Ishikawa (cell line): ENCODE data around the gene TANGO6.

Experiments used
- EGR1 ChIP-seq: IDR thresholded peaks from 2 replicates; pipeline ENCODE4 v1.6.1; 2012
- EP300 ChIP-seq: IDR thresholded peaks from 2 replicates; pipeline ENCODE4 v1.6.1; 2012; ENCODE audit warnings: borderline replicate concordance
- NFIC ChIP-seq: IDR thresholded peaks from 2 replicates; pipeline ENCODE4 v1.6.1; 2012
- RAD21 ChIP-seq: IDR thresholded peaks from 2 replicates; pipeline ENCODE4 v1.6.1; 2012; ENCODE audit warnings: low read depth
- USF1 ChIP-seq: IDR thresholded peaks from 2 replicates; pipeline ENCODE4 v1.6.1; 2012

GRCh38 chr16:69106491-69107315 lies 263.4 kb downstream of the TANGO6 start:
- TF ChIP-seq EGR1 (no peak), NFIC (no peak), USF1 (no peak), RAD21 (no peak), EP300 (no peak)
